ENCODE data around the gene ZNF503.

- no peak for TF ChIP-seq EZH2 (IDR thresholded peaks at IDR 0.05)
- no peak for TF ChIP-seq POLR2AphosphoS5 (IDR thresholded peaks at IDR 0.05; ENCODE audit: borderline replicate concordance, low read depth, low read length)
Measured at GRCh38 chr10:75358835-75359421, 42.6 kb downstream of the ZNF503 start.
